ENCODE data around the gene PRDM16.
A peak's percentile ranks its signal among the peaks of the same experiment; 100 is the strongest.

The PRDM16 gene

GRCh38 chr1:3028531-3029282 lies 40.3 kb upstream of the PRDM16 start:
- no peaks in the 10 kb centered on the region for H3K79me2 ChIP-seq (ENCODE audit: insufficient read depth, low read length)
- no peak overlapping the region for H2AFZ ChIP-seq (ENCODE audit: low read length)
- H3K4me3 ChIP-seq (ENCODE audit: low read length, poor library complexity, severe bottlenecking), result peak overlapping the region; percentile 61
- no peaks in the 10 kb centered on the region for H3K9me3 ChIP-seq (ENCODE audit: insufficient read depth, low read depth, low read length)
- TF ChIP-seq EZH2phosphoT487 (IDR thresholded peaks at IDR 0.05; ENCODE audit: borderline replicate concordance) (no peak), CTCF (conservative IDR thresholded peaks at IDR 0.05; ENCODE audit: low read length) (no peak)
- no peaks in the 10 kb centered on the region for H4K20me1 ChIP-seq (ENCODE audit: insufficient read depth, low read length, poor library complexity, severe bottlenecking)
- peaks cover 62% of the 10 kb centered on the region for H3K4me1 ChIP-seq (ENCODE audit: insufficient read depth, low read length, poor library complexity, severe bottlenecking)
- no peaks in the 10 kb centered on the region for H3K9me2 ChIP-seq (replicated peaks; ENCODE audit: low read depth, low read length)
- no peaks in the 10 kb centered on the region for H3K36me3 ChIP-seq (ENCODE audit: insufficient read depth, low read length)
- no peaks in the 10 kb centered on the region for H3K27me3 ChIP-seq (ENCODE audit: insufficient read depth, low read length, poor library complexity, severe bottlenecking)
- no peaks in the 10 kb centered on the region for H3F3A ChIP-seq (ENCODE audit: low read depth)
- H3K4me2 ChIP-seq (ENCODE audit: low read depth, low read length, poor library complexity, severe bottlenecking), result peak overlapping the region; percentile 75
- peak overlapping the region; percentile 81 for H3K9ac ChIP-seq (ENCODE audit: low read depth, low read length, poor library complexity, severe bottlenecking)

GRCh38 chr1:3029481-3029961 lies 39.5 kb upstream of the PRDM16 start:
- no peaks in the 10 kb centered on the region for H3K27me3 ChIP-seq (ENCODE audit: insufficient read depth, low read length, poor library complexity, severe bottlenecking)

GRCh38 chr1:3029991-3030662 lies 38.9 kb upstream of the PRDM16 start:
- no peak for TF ChIP-seq EZH2phosphoT487 (IDR thresholded peaks at IDR 0.05; ENCODE audit: borderline replicate concordance)
- TF ChIP-seq CTCF (conservative IDR thresholded peaks at IDR 0.05; ENCODE audit: low read length), result no peak
- H3K27me3 ChIP-seq (ENCODE audit: insufficient read depth, low read length, poor library complexity, severe bottlenecking), result no peaks in the 10 kb centered on the region
- no peaks in the 10 kb centered on the region for H3K36me3 ChIP-seq (ENCODE audit: insufficient read depth, low read length)
- H3K79me2 ChIP-seq (ENCODE audit: insufficient read depth, low read length), result no peaks in the 10 kb centered on the region
- no peaks in the 10 kb centered on the region for H3K9me2 ChIP-seq (replicated peaks; ENCODE audit: low read depth, low read length)
- H3K9ac ChIP-seq (ENCODE audit: low read depth, low read length, poor library complexity, severe bottlenecking), result peak overlapping the region; percentile 81
- H3K9me3 ChIP-seq (ENCODE audit: insufficient read depth, low read depth, low read length), result no peaks in the 10 kb centered on the region
- H2AFZ ChIP-seq (ENCODE audit: low read length), result no peak overlapping the region
- H3K4me2 ChIP-seq (ENCODE audit: low read depth, low read length, poor library complexity, severe bottlenecking), result no peak overlapping the region
- H4K20me1 ChIP-seq (ENCODE audit: insufficient read depth, low read length, poor library complexity, severe bottlenecking), result no peaks in the 10 kb centered on the region
- H3K4me1 ChIP-seq (ENCODE audit: insufficient read depth, low read length, poor library complexity, severe bottlenecking), result peaks cover 77% of the 10 kb centered on the region
- no peak overlapping the region for H3K4me3 ChIP-seq (ENCODE audit: low read length, poor library complexity, severe bottlenecking)
- no peaks in the 10 kb centered on the region for H3F3A ChIP-seq (ENCODE audit: low read depth)

More at GRCh38 chr1:3029481-3029961, 39.5 kb upstream of the PRDM16 start:
- TF ChIP-seq CTCF (conservative IDR thresholded peaks at IDR 0.05; ENCODE audit: low read length) (no peak), EZH2phosphoT487 (IDR thresholded peaks at IDR 0.05; ENCODE audit: borderline replicate concordance) (no peak)
- Histone ChIP-seq H3F3A (ENCODE audit: low read depth) (no peaks in the 10 kb centered on the region), H3K9ac (ENCODE audit: low read depth, low read length, poor library complexity, severe bottlenecking) (peak overlapping the region; percentile 81), H3K4me3 (ENCODE audit: low read length, poor library complexity, severe bottlenecking) (no peak overlapping the region), H3K9me2 (replicated peaks; ENCODE audit: low read depth, low read length) (no peaks in the 10 kb centered on the region), H3K4me2 (ENCODE audit: low read depth, low read length, poor library complexity, severe bottlenecking) (peak overlapping the region; percentile 75), H3K79me2 (ENCODE audit: insufficient read depth, low read length) (no peaks in the 10 kb centered on the region), H3K4me1 (ENCODE audit: insufficient read depth, low read length, poor library complexity, severe bottlenecking) (peaks cover 71% of the 10 kb centered on the region), H3K36me3 (ENCODE audit: insufficient read depth, low read length) (no peaks in the 10 kb centered on the region), H2AFZ (ENCODE audit: low read length) (no peak overlapping the region), H3K9me3 (ENCODE audit: insufficient read depth, low read depth, low read length) (no peaks in the 10 kb centered on the region), H4K20me1 (ENCODE audit: insufficient read depth, low read length, poor library complexity, severe bottlenecking) (no peaks in the 10 kb centered on the region)
